ENCODE measurements around the gene RNU6-9.
"Not testable (repeated sequence)": the region's sequence is repeated elsewhere in the genome, so short reads cannot be mapped to it uniquely, and the experiment has no call there.

Gene RNU6-9

GRCh38 chr19:853014-853585, 40.2 kb upstream of the RNU6-9 start:
- Histone ChIP-seq H3K36me3 (ENCODE audit: control insufficient read depth, insufficient read depth, low read length) (no peaks in the 10 kb centered on the region), H3K27me3 (ENCODE audit: control insufficient read depth, insufficient read depth, low read length) (no peaks in the 10 kb centered on the region), H3K4me2 (ENCODE audit: low read length) (no peak overlapping the region), H3K79me2 (no peaks in the 10 kb centered on the region), H3K4me1 (peaks cover 4% of the 10 kb centered on the region), H3K9me3 (ENCODE audit: control insufficient read depth, low read length) (no peaks in the 10 kb centered on the region), H3K4me3 (ENCODE audit: low read depth, low read length) (no peak overlapping the region), H2AFZ (no peak overlapping the region), H3K9ac (no peak overlapping the region), H3K27ac (no peak overlapping the region)
- TF ChIP-seq CTCF (IDR thresholded peaks at IDR 0.05) = no peak

- not testable (repeated sequence) for H3K27ac ChIP-seq; H3K27me3 ChIP-seq (ENCODE audit: control insufficient read depth, insufficient read depth, low read length); H3K9me3 ChIP-seq (ENCODE audit: control insufficient read depth, low read length); H3K79me2 ChIP-seq; H3K4me1 ChIP-seq; H3K4me3 ChIP-seq (ENCODE audit: low read depth, low read length); H3K4me2 ChIP-seq (ENCODE audit: low read length); H2AFZ ChIP-seq; H3K36me3 ChIP-seq (ENCODE audit: control insufficient read depth, insufficient read depth, low read length); H3K9ac ChIP-seq
Measured at GRCh38 chr19:853614-854220, 39.6 kb upstream of the RNU6-9 start.

- Histone ChIP-seq H3K79me2 (no peaks in the 10 kb centered on the region), H3K27me3 (ENCODE audit: control insufficient read depth, insufficient read depth, low read length) (no peaks in the 10 kb centered on the region), H2AFZ (no peak overlapping the region), H3K36me3 (ENCODE audit: control insufficient read depth, insufficient read depth, low read length) (no peaks in the 10 kb centered on the region), H3K27ac (no peak overlapping the region), H3K9ac (no peak overlapping the region), H3K4me2 (ENCODE audit: low read length) (no peak overlapping the region), H3K4me1 (peaks cover 4% of the 10 kb centered on the region), H3K9me3 (ENCODE audit: control insufficient read depth, low read length) (no peaks in the 10 kb centered on the region), H3K4me3 (ENCODE audit: low read depth, low read length) (no peak overlapping the region)
- TF ChIP-seq CTCF (IDR thresholded peaks at IDR 0.05) = no peak
Measured at GRCh38 chr19:854549-854948, 38.7 kb upstream of the RNU6-9 start.

- no peak for TF ChIP-seq CTCF (IDR thresholded peaks at IDR 0.05)
- Histone ChIP-seq H3K36me3 (ENCODE audit: control insufficient read depth, insufficient read depth, low read length) (no peaks in the 10 kb centered on the region), H2AFZ (no peak overlapping the region), H3K4me3 (ENCODE audit: low read depth, low read length) (no peak overlapping the region), H3K4me2 (ENCODE audit: low read length) (no peak overlapping the region), H3K27me3 (ENCODE audit: control insufficient read depth, insufficient read depth, low read length) (no peaks in the 10 kb centered on the region), H3K79me2 (no peaks in the 10 kb centered on the region), H3K9ac (no peak overlapping the region), H3K9me3 (ENCODE audit: control insufficient read depth, low read length) (no peaks in the 10 kb centered on the region), H3K27ac (no peak overlapping the region), H3K4me1 (peaks cover 4% of the 10 kb centered on the region)
Measured at GRCh38 chr19:855142-855541, 38.1 kb upstream of the RNU6-9 start.

- no peak overlapping the region for H3K4me2 ChIP-seq (ENCODE audit: low read length)
- H3K4me3 ChIP-seq (ENCODE audit: low read depth, low read length) = no peak overlapping the region
- no peak for TF ChIP-seq CTCF (IDR thresholded peaks at IDR 0.05)
- H3K27me3 ChIP-seq (ENCODE audit: control insufficient read depth, insufficient read depth, low read length) = no peaks in the 10 kb centered on the region
- no peaks in the 10 kb centered on the region for H3K36me3 ChIP-seq (ENCODE audit: control insufficient read depth, insufficient read depth, low read length)
- H3K79me2 ChIP-seq = no peaks in the 10 kb centered on the region
- H2AFZ ChIP-seq = no peak overlapping the region
- H3K9ac ChIP-seq = no peak overlapping the region
- peaks cover 2% of the 10 kb centered on the region for H3K4me1 ChIP-seq
- no peak overlapping the region for H3K27ac ChIP-seq
- H3K9me3 ChIP-seq (ENCODE audit: control insufficient read depth, low read length) = no peaks in the 10 kb centered on the region
Measured at GRCh38 chr19:855566-856120, 37.6 kb upstream of the RNU6-9 start.
